ENCODE results near the gene PABPN1. TPM values are rescaled to one million over a fixed set of nuclear protein-coding genes. Genes with fewer than 3 reads are reported as not detected.

Gene PABPN1
- total and polyA plus RNA-seq, 2 of the 13 experiments (the other 11 are each of a cell fraction or from before 2014, with no cell fraction given), result 233 to 524 TPM

DNA sequence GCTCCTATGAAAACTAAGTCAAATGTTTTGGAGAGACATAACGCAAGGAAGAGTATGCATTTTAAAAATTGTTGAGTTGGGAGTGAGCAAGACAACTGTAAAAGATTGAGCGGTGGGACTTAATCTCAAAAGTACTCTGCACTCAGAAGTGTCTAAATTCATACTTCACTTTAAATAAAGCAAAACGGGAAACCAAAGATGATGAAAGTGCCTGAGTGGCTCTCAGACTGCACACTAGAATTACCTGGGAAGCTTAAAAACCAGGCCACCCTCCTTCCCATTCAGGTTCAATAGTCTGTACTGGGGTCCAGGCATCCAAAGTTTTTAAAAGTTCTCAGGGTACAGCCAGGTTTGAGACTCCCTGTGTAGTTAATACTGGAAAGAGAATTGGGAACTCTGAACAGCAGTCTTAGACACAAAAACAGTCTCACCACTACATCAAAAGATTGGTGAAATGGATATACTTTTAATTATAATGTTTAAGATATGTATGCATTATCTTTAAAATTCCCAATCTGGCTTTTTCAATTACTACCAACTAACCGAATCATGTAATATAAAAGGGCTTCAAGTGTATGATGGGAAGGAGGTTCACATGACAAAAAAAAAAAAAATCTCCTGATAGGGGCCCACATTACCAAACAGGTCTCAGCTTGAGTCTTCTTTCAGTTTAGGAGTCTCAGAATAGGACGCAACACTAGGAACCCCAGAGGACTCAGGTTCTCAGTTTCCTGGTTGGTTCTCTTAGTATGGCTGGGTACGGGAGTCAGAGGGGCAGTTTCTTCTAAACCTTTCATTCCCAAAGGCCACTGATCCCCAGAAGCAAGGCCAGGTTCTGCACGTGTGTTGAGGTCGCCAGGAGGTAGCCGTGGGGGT lies 36.4 kb upstream of the PABPN1 start (continued):
- TF ChIP-seq, protein P1, sequence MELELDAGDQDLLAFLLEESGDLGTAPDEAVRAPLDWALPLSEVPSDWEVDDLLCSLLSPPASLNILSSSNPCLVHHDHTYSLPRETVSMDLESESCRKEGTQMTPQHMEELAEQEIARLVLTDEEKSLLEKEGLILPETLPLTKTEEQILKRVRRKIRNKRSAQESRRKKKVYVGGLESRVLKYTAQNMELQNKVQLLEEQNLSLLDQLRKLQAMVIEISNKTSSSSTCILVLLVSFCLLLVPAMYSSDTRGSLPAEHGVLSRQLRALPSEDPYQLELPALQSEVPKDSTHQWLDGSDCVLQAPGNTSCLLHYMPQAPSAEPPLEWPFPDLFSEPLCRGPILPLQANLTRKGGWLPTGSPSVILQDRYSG (CRISPR knock-in tag; IDR thresholded peaks at IDR 0.05), result no peak
- TF ChIP-seq NFE2L1 (CRISPR knock-in tag; IDR thresholded peaks at IDR 0.05; ENCODE audit: borderline replicate concordance) (no peak), EZH2 (conservative IDR thresholded peaks at IDR 0.05; ENCODE audit: low read depth, low read length) (no peak), MBD4 (IDR thresholded peaks at IDR 0.05; ENCODE audit: borderline replicate concordance, low read length) (peak; percentile 69; the same call in 1 of the 2 replicates), ZNF468 (CRISPR knock-in tag; IDR thresholded peaks at IDR 0.05) (no peak), ZNF264 (CRISPR knock-in tag; IDR thresholded peaks at IDR 0.05) (0 out of 2 replicates have a peak, but pooled peaks have one; percentile 16), NR2F2 (IDR thresholded peaks at IDR 0.05; ENCODE audit: borderline replicate concordance, low read depth) (no peak), SNAPC2 (CRISPR knock-in tag; IDR thresholded peaks at IDR 0.05) (0 out of 2 replicates have a peak, but pooled peaks have one; percentile 5), ARNT2 (CRISPR knock-in tag; IDR thresholded peaks at IDR 0.05; ENCODE audit: low read depth) (no peak), JUN (CRISPR knock-in tag; IDR thresholded peaks at IDR 0.05) (no peak), MEF2D (CRISPR knock-in tag; IDR thresholded peaks at IDR 0.05) (peak; percentile 26; the same call in 1 of the 2 replicates), HMG20A (CRISPR knock-in tag; IDR thresholded peaks at IDR 0.05; ENCODE audit: borderline replicate concordance) (no peak), ZSCAN5A (CRISPR knock-in tag; IDR thresholded peaks at IDR 0.05; ENCODE audit: borderline replicate concordance) (0 out of 2 replicates have a peak, but pooled peaks have one; percentile 70), ZNF709 (CRISPR knock-in tag; IDR thresholded peaks at IDR 0.05) (0 out of 2 replicates have a peak, but pooled peaks have one; percentile 34), HNRNPUL1 (IDR thresholded peaks at IDR 0.05; ENCODE audit: low read depth, low read length) (no peak)
- TF ChIP-seq, protein P2, sequence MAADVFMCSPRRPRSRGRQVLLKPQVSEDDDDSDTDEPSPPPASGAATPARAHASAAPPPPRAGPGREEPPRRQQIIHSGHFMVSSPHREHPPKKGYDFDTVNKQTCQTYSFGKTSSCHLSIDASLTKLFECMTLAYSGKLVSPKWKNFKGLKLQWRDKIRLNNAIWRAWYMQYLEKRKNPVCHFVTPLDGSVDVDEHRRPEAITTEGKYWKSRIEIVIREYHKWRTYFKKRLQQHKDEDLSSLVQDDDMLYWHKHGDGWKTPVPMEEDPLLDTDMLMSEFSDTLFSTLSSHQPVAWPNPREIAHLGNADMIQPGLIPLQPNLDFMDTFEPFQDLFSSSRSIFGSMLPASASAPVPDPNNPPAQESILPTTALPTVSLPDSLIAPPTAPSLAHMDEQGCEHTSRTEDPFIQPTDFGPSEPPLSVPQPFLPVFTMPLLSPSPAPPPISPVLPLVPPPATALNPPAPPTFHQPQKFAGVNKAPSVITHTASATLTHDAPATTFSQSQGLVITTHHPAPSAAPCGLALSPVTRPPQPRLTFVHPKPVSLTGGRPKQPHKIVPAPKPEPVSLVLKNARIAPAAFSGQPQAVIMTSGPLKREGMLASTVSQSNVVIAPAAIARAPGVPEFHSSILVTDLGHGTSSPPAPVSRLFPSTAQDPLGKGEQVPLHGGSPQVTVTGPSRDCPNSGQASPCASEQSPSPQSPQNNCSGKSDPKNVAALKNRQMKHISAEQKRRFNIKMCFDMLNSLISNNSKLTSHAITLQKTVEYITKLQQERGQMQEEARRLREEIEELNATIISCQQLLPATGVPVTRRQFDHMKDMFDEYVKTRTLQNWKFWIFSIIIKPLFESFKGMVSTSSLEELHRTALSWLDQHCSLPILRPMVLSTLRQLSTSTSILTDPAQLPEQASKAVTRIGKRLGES (CRISPR knock-in tag; IDR thresholded peaks at IDR 0.05; ENCODE audit: borderline replicate concordance), result no peak
- TF ChIP-seq, protein P3, sequence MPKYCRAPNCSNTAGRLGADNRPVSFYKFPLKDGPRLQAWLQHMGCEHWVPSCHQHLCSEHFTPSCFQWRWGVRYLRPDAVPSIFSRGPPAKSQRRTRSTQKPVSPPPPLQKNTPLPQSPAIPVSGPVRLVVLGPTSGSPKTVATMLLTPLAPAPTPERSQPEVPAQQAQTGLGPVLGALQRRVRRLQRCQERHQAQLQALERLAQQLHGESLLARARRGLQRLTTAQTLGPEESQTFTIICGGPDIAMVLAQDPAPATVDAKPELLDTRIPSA (CRISPR knock-in tag; IDR thresholded peaks at IDR 0.05; ENCODE audit: borderline replicate concordance), result 0 out of 2 replicates have a peak, but pooled peaks have one; percentile 33
